Fibroblast of gingiva (primary cell): ENCODE measurements around the gene POTEG.
"Not testable (repeated sequence)": the region's sequence is repeated elsewhere in the genome, so short reads cannot be mapped to it uniquely, and the experiment has no call there.

Source experiments
- DNase-seq: peaks from one replicate; pipeline ENCODE4 v3.0.0-alpha.2; 2011; ENCODE audit warnings: low read depth

POTEG gene

DNA sequence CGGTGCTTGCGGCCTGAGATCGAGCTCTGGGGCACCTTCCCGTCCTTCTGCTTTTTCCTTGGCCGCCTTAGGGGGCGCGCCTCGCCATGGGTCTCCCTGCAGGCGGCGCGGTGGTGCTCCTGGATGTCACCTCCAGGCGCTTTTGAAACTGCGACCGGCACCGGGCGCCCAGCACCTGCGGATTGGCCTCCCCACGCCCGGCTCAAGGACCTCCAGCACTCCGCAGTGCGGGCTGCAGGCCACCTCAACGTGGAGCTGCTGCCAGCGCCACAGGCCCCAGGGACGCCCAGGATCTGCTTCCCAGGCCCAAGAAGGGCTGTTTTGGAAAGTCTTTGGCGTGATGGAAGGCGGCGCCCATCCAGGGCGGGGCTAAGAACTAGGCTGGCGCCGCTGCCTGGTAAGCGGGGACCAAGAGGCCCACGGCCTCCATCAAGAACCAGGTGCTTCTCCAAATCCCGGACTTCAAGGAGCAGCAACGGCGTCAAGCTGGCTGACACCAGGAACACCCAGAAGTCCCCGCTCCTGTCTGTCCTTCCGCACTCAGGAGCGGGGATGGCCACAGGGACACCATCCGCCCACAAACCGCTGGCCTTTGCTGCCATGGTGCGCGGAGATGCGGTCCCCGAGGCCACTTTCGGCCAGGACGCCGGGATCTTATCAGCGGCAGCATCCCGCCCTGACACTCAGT, 61.2 kb downstream of the POTEG start:
- DNase-seq, result not testable (repeated sequence)

GRCh38 chr14:19371767-19372166, 62.4 kb downstream of the POTEG start:
- DNase-seq, result not testable (repeated sequence)

- DNase-seq, result not testable (repeated sequence)
These were observed 71.3 kb downstream of the POTEG start for GRCh38 chr14:19362803-19363202.

GRCh38 chr14:19362323-19362722, 71.8 kb downstream of the POTEG start:
- DNase-seq, result not testable (repeated sequence)

DNA sequence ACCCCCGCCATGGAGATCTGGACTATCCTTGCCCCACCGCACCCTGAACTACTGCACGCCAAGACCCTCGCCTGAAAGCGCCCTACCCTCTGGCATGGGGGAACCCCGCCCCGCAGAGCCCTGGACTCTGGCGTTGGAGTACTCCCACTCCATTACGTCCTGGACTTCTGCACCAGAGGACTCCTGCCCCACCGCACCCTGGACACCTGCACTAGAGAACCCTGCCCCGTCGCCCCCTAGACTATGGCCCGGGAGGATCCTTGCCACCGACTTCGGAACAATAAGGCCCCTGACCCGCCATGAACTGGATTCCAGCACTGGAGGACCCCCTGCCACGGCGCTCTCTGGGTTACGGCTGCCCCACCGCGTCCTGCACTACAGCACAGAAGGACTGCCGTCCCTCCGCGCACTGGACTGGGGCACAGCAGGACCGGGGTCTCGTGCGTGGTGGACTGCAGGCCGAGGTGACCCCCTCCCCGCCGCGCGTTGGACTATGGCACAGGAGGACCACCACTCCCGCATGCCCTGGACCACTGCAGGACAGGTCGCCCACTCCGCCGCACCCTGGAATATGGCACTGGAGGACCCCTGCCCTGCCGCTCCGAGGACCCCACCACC, 72.4 kb downstream of the POTEG start:
- not testable (repeated sequence) for DNase-seq

- not testable (repeated sequence) for DNase-seq
These were observed 73.1 kb downstream of the POTEG start for GRCh38 chr14:19360937-19361635.
